GM18505 (cell line): ENCODE results near the gene PERCC1.

Experiments
- ATAC-seq: cut with Tn5 transposase; IDR thresholded peaks from one replicate; pipeline ENCODE4 v1.9.1; 2021; ENCODE audit not compliant: unreplicated experiment
- POLR2A ChIP-seq: IDR thresholded peaks from 4 replicates; pipeline ENCODE4 v1.6.1; 2011; ENCODE audit warnings: borderline replicate concordance; ENCODE audit not compliant: insufficient read depth, insufficient read length; ENCODE audit errors: extremely low read depth

The PERCC1 gene

DNA sequence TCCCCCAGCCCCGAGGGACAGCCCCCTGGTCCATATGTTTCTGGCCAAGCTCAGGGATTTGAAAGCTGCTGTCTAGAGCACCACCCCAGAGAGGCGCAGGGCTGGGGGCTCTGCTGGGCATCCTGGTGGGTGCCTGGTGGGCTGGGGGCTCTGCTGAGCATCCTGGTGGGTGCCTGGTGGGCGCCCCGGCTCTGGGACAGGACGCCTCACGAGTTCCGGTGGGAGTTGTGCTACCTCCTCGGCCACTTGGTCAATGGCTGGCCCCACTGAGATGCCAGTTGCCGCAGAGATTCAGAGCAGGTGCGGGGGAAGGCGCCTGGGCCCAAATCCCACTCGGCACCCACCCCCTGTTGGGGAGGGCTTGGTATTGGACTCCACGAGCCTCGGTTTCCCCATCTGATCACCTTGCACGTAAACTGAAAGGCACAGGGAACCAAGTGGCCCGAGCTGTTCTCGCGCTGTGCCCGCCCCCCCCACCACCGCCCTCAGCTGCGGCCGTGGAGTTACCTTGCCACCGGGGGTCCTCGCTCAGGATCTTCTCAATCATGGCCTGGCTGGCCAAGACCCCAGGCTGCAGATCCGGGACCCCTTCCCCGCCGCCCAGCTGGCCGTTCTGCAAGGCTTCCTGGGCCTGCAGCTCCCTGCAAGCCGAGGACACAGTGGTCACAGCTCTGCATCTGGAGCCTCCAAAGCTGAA is 29.7 kb upstream of the PERCC1 start:
- ATAC-seq, result no peak
- TF ChIP-seq POLR2A, result no peak

DNA sequence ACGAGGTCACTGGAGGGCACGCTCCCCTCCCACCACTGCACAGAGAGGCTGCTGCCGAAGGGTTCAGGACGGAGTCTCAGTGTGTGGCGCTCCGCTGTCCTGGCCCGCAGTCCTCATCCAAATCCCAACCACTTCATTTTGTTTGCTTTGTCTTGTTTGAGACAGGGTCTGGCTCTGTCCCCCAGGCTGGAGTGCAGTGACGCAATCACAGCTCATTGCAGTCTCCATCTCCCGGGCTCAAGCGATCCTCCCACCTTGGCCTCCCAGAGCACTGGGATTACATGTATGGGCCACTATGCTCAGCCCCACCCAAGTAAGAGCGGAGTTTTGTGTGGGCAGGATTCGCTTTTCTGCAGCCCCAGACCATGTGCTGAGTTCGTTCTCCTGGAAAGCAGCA is 29.1 kb upstream of the PERCC1 start:
- no peak for TF ChIP-seq POLR2A
- no peak for ATAC-seq

GRCh38 chr16:1403036-1403435 is 27.8 kb upstream of the PERCC1 start:
- TF ChIP-seq POLR2A, result no peak
- no peak for ATAC-seq

GRCh38 chr16:1403733-1404132 is 27.1 kb upstream of the PERCC1 start:
- no peak for TF ChIP-seq POLR2A
- ATAC-seq, result no peak

- no peak for TF ChIP-seq POLR2A
- no peak for ATAC-seq
Observed at GRCh38 chr16:1407753-1408152, 23.1 kb upstream of the PERCC1 start.

GRCh38 chr16:1408171-1408837 is 22.6 kb upstream of the PERCC1 start:
- peak; percentile 66 for ATAC-seq
- TF ChIP-seq POLR2A, result no peak

GRCh38 chr16:1412847-1413246 is 18.0 kb upstream of the PERCC1 start:
- no peak for ATAC-seq
- no peak for TF ChIP-seq POLR2A

DNA sequence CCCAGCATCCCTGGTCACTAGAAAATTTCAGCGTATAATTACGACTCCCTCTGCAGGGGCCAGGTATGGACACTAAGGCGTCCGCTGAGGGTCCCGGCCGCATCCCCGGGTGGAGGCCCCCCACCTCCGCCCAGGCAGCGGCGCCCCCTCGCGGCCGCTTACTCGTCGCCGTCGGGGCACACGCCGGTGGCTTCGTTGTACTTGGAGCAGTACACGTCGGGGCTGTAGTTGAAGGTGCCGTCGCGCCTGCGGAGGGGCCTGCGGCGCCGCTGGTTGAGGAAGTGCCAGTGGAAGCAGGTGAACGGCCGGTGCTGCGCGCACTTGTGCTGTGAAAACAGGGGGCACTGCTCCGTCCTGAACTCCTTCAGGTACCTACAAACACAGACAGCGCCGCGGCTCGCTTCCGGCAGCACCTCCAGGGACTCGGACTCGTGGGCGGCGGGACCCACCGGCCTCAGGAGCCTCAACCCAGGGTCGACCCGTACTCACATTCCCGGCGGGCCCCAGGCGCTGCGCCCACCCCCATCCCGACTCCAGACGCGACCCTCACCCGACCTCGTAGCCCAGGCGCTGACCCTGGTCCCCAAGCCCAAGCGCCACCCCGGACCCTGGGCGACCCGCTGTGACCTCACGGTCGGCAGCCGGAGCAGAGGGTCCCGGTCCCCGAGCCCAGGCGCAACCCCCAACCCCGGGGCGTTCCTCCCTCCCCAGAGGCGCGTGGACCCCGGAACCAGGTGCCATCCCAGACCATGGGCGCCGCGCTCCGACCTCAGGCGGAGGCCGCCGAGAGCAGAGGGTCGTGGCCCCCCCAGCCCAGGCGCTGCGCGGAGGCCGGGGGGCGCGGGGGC is 17.0 kb upstream of the PERCC1 start:
- ATAC-seq, result peak; percentile 40
- TF ChIP-seq POLR2A, result peak; percentile 25

DNA sequence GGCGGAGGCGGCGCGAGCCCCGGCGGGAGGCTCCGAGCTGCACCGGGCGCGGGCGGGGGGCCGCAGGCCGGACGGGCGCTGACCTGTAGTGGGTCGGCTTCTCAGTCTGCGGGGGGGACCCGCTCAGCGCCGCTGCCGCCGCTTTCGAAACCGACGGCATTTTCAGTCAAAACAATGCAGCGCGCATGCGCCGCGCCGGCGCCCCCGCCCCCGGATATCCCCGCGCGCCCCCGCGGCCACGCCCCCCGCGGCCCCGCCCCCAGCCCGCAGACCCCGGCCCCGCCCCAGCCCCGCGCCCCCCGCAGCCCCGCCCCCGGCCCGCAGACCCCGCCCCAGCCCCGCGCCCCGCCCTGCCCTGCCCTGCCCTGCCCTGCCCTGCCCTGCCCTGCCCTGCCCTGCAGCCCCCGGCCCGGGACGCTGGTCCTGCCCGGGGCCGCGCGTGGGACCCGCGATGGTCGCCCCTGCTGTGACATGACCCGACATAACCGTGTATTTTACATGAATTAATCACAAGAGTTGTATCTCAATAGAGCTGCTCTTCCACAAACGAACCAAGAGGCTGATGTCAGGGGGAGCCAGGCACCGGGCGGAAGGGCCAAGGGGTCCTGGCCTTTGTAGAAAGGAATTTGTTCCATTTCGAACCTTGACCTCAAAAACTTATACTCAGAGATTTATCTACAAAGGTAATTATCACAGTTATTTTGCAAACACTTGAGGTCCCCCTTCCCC is 16.2 kb upstream of the PERCC1 start, which contains the start of gene UNKL:
Gene UNKL, minus strand, starts transcription at position 173 of the 729 bp plus-strand sequence. Its CDS starts 13 bp downstream, at position 160.
- peak; percentile 53 for TF ChIP-seq POLR2A
- peak; percentile 38 for ATAC-seq

DNA sequence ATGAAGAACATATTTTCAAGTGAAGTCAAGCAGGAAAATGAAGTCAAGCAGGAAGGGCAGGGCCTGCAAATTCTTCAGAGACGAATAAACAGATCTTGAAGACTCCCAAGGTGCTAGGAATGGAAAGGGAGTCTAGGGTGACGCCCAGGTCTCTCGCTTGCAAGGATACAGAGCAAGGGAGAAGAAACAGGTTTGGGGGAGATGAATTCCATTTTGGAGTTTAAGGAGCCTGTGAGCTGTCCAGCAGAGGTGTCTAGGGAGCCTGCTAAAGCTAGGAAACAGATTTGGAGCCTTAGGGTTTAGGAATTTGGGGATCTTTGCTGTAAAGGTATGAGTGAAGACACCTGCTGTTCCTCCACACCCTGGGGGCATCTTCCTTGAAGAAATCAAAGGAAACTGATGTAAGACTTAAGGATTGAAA is 14.3 kb upstream of the PERCC1 start:
- ATAC-seq, result no peak
- no peak for TF ChIP-seq POLR2A

DNA sequence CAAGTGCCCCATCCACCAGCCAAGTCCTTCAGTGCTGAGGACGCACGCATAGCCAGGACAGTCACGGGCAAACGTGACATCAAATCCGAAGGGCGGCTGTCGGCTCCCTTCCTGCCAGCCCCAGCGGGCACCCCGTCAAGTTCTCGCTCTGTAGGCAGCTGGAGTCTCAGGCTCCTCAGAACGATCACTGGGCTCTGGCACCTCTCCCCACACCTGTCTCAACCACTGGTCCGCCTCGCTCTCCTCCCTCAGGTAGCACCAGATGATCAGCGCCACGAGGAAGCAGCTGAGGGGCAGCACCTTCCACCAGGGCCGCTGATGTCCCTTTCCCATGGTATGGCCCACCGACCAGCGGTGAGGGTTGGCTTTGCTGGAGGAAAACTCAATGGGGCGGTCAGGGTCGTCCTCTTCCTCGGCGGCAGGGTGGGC is 10.8 kb upstream of the PERCC1 start:
- ATAC-seq, result peak; percentile 26
- TF ChIP-seq POLR2A, result no peak

- no peak for ATAC-seq
- no peak for TF ChIP-seq POLR2A
Observed at GRCh38 chr16:1422076-1422475, 8.8 kb upstream of the PERCC1 start.

GRCh38 chr16:1424028-1424427 is 6.8 kb upstream of the PERCC1 start:
- no peak for TF ChIP-seq POLR2A
- no peak for ATAC-seq
